ENCODE results near the gene PLCD3. TPM values are rescaled to one million over a fixed set of nuclear protein-coding genes. Genes with fewer than 3 reads are reported as not detected.

Gene PLCD3
- total RNA-seq, 2 experiments from 2014 or later = 3.9 to 6.6 TPM

GRCh38 chr17:45171338-45172231 lies 39.3 kb upstream of the PLCD3 start:
- Mint-ChIP-seq H3K9me3 (no peaks in the 10 kb centered on the region), H3K4me1 (ENCODE audit: low read depth) (peaks cover 25% of the 10 kb centered on the region), H3K4me3 (peak overlapping the region; percentile 68), H3K36me3 (ENCODE audit: low read depth) (no peaks in the 10 kb centered on the region), H3K27ac (peak overlapping the region; percentile 89), H3K27me3 (no peaks in the 10 kb centered on the region)
- ChIA-PET POLR2A (interaction anchor here (0.7 to 4.2 kb wide), 5 partner anchors 11 to 554 kb away, joined by 3 to 44 read pairs (median 3); partner anchors contain the start of genes HEXIM1 and HEXIM2), CTCF (interaction anchor here (1.2 to 4.5 kb wide), 8 partner anchors 9 to 47 kb away, joined by 3 to 61 read pairs (median 10); partner anchors contain the start of genes ACBD4, HEXIM1 and HEXIM2)
- DNase-seq = no peak
- no peak for ATAC-seq
- TF ChIP-seq, protein P1, sequence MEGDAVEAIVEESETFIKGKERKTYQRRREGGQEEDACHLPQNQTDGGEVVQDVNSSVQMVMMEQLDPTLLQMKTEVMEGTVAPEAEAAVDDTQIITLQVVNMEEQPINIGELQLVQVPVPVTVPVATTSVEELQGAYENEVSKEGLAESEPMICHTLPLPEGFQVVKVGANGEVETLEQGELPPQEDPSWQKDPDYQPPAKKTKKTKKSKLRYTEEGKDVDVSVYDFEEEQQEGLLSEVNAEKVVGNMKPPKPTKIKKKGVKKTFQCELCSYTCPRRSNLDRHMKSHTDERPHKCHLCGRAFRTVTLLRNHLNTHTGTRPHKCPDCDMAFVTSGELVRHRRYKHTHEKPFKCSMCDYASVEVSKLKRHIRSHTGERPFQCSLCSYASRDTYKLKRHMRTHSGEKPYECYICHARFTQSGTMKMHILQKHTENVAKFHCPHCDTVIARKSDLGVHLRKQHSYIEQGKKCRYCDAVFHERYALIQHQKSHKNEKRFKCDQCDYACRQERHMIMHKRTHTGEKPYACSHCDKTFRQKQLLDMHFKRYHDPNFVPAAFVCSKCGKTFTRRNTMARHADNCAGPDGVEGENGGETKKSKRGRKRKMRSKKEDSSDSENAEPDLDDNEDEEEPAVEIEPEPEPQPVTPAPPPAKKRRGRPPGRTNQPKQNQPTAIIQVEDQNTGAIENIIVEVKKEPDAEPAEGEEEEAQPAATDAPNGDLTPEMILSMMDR (IDR thresholded peaks at IDR 0.05) = no peak
- intact Hi-C loops (cut with micrococcal nuclease) = no loop called here

GRCh38 chr17:45170931-45171337 lies 38.6 kb upstream of the PLCD3 start:
- CTCF ChIA-PET = interaction anchor here (1.3 to 4.5 kb wide), 5 partner anchors 20 to 48 kb away, joined by 3 to 61 read pairs (median 13); partner anchors contain the start of genes ACBD4 and HEXIM1
- DNase-seq (no peak), ATAC-seq (no peak)
- TF ChIP-seq, protein P1 (IDR thresholded peaks at IDR 0.05) = no peak
- Mint-ChIP-seq H3K36me3 (ENCODE audit: low read depth) (no peaks in the 10 kb centered on the region), H3K9me3 (no peaks in the 10 kb centered on the region), H3K4me1 (ENCODE audit: low read depth) (peaks cover 25% of the 10 kb centered on the region), H3K4me3 (no peak overlapping the region), H3K27me3 (no peaks in the 10 kb centered on the region), H3K27ac (peak overlapping the region; percentile 89)
- POLR2A ChIA-PET = interaction anchor here (1.5 to 4.2 kb wide), 3 partner anchors 10 to 78 kb away, joined by 3 to 44 read pairs (median 44); partner anchors contain the start of genes HEXIM1 and HEXIM2
- intact Hi-C loops (cut with micrococcal nuclease) = loop anchor here (1.0 kb wide), 1 partner anchor 20 kb away; no protein-coding TSS in a partner anchor

- Mint-ChIP-seq H3K36me3 (ENCODE audit: low read depth) (no peaks in the 10 kb centered on the region), H3K9me3 (no peaks in the 10 kb centered on the region), H3K4me3 (no peak overlapping the region), H3K4me1 (ENCODE audit: low read depth) (peaks cover 25% of the 10 kb centered on the region), H3K27ac (peak overlapping the region; percentile 89), H3K27me3 (no peaks in the 10 kb centered on the region)
- intact Hi-C loops (cut with micrococcal nuclease) = loop anchor here (1.0 kb wide), 1 partner anchor 19 kb away; no protein-coding TSS in a partner anchor
- POLR2A ChIA-PET = interaction anchor here (0.9 to 4.2 kb wide), 4 partner anchors 10 to 78 kb away, joined by 3 to 44 read pairs (median 24); partner anchors contain the start of genes HEXIM1 and HEXIM2
- TF ChIP-seq, protein P1 (IDR thresholded peaks at IDR 0.05) = no peak
- ATAC-seq (peak; percentile 16), DNase-seq (peak; percentile 41)
- CTCF ChIA-PET = interaction anchor here (1.0 to 4.5 kb wide), 4 partner anchors 9 to 49 kb away, joined by 3 to 61 read pairs (median 22); partner anchors contain the start of genes ACBD4, HEXIM1 and HEXIM2
Measured at GRCh38 chr17:45170280-45170930, 38.1 kb upstream of the PLCD3 start.

- intact Hi-C loops (cut with micrococcal nuclease) = no loop called here
- no peaks in the 10 kb centered on the region for H3K36me3 Mint-ChIP-seq (ENCODE audit: low read depth)
- peaks cover 29% of the 10 kb centered on the region for H3K4me1 Mint-ChIP-seq (ENCODE audit: low read depth)
- DNase-seq = no peak
- ATAC-seq = no peak
- ChIA-PET POLR2A (no interaction called here), CTCF (interaction anchor here (1.0 kb wide), 4 partner anchors 8 to 49 kb away, joined by 3 to 4 read pairs (median 3); partner anchors contain the start of genes ACBD4 and HEXIM2)
- no peak overlapping the region for H3K27ac Mint-ChIP-seq
- no peak overlapping the region for H3K4me3 Mint-ChIP-seq
- no peaks in the 10 kb centered on the region for H3K27me3 Mint-ChIP-seq
- TF ChIP-seq, protein P1 (IDR thresholded peaks at IDR 0.05) = no peak
- no peaks in the 10 kb centered on the region for H3K9me3 Mint-ChIP-seq
Measured at GRCh38 chr17:45168991-45169752, 36.9 kb upstream of the PLCD3 start.

Data from activated CD8-positive, alpha-beta T cell treated with anti-CD3 and anti-CD28 coated beads for 36 hours (primary cell).